COLO829 (cell line): ENCODE results near the gene KLHDC7B.

ENCODE experiments used
- DNase-seq: peaks from one replicate; pipeline ENCODE4 v3.0.0; 2012; ENCODE audit warnings: low spot score

KLHDC7B gene

DNA sequence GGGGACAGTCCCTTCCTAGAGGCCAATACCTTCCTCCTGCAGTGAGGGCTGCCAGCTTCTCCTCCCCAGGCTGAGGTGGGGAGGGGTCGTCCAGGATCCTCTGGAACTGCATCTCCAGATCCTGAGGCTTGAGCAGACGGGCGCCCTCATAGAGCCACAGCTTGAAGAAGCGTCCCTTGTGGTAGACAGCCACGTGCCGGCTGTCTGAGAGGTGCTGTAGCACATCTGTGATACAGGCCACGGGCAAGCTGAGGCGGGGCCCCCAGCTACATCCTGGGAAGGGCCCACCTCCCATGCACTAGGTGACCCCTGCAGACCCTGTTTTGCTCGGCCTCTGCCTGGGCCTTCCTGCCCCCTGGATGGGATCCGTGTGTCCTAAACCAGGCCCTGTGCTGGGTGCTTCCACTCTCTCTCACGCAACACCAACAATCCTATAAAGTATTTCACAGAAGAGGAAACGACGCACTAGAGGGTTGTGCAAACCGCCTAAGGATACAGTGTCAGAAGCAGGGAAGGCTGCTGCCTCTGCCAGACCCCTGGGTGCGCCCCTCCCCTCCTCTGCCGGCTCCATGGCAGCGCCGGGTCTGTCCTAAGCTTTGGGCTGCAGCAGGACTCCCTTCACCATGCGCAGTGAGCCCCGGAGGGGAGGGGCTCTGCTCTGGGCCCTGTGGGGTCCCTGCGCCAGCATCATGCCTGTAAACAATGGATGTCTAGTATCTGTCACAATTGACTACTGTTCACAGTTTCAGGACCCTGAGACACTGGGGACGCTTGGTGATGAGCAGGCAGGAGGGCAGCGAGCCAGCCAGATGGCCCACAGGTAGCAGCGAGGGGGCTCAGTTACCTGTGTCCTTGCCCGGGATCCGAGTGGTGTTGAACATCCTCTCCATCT lies 28.0 kb downstream of the KLHDC7B start:
- DNase-seq, result no peak

DNA sequence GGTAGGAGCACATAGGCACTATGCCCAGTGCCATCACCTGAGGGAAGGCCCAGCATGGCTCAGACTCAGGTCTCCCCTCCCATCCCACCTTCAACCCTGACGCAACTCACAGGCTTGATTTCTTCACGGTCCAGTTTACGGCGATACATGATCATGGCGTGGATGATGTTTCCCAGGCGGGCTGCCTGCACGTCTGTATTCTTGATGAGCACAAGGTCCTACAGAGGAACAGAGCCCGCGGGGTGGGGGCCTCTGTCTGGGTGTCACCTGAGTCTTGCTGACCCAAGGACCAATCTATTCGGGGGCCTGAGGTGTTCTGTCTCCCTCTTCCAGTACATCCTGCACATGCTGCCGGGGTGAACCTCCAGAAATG lies 28.7 kb downstream of the KLHDC7B start:
- no peak for DNase-seq

DNA sequence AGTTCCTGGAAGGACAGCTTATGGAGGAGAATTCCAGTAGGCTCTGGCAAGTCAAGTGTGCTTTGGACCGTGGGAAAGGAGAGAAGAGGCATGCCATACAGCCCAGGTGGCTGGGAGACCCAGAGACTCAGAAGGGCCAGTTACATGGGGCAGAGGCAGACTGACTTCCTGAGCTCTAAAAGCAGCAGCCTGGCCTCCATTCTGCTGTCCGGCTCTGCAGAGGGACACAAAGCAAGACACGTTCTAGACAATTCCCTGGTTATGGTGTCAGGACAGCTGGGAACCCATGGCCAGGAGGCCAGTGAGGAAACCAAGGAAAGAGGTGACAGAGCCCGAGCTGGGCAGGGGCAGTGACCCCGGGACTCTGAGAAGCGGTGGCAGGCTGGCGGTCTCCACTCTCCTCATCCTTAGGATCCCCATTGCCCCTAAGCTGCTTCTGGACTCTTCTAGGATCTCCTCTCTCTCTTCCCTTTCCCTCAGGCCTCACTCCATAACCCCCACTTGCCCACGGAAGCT lies 29.8 kb downstream of the KLHDC7B start:
- DNase-seq, result no peak

DNA sequence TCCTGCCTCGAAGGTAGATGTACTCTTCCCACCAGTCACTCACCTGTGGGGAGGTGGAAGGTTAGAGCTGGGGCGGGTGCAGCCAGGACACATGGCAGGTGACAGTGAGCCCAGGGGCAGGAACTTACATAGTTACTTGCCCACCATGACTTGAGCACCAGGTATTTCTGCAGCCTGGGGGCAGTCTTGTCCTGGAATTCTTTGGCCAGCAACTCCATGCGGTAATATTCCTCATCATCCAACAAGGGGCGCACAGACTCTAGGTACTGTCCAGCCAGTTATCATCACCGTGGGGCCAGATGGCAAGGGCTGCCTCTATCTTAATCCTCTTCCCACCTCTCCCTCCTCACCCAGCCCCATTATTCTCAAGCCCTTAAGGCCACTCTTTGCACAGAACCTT lies 30.4 kb downstream of the KLHDC7B start:
- no peak for DNase-seq

DNA sequence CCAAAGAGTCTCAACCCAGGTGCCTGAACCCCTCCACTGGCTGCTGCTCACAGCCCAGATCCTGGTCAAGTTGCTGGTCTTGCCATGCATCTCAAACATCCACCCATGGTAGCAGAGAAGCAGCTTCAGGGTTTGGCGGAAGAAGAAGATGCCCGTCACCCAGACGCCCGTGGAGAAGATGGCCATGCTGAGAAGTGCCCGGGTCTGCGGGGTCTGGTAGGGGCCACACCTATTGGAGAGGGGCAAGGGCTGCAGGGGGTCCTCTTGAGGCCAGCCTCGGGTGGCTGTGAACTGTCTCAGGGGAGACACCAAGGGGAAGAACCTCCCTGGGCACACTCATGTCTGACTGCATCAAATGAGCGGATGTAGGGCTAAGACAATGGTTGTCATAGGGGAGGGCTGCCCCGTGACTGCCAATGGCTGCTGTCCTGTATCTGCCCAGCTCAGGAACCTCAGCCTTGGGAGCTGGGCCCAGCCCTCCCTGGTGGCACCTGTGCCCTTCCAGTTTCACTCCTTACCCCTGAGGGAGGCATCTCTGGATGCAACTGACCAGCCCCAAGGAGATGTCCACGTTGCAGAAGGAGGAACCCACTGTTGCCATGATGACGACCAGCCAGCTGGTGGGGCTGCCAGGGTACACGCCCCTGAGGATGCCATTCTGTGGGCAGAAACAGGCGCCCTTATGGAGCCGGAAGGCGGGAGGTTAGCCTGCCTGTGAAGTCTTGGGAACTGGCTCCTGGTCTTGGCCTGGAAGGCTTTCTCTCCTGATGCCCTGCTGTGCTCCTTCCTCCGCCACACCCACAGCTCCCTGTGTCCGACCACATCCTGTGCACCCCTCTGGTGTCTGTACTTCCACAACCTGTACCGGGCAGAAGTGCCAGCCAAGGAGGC lies 31.4 kb downstream of the KLHDC7B start:
- no peak for DNase-seq

DNA sequence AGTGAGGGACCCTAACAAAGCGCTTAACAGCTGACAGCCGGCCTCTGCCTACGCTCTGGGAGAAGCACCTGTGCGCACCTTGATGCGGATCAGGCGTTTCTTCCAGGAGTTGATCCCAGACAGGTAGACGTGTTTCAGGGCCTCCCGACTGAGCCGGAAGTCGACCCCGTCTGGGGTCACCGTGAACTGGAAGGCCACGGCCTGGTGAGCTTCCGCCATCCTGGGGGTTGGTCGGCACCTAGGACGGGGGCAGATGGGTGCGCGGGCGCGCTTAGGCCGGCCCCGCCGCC lies 31.9 kb downstream of the KLHDC7B start:
- no peak for DNase-seq

DNA sequence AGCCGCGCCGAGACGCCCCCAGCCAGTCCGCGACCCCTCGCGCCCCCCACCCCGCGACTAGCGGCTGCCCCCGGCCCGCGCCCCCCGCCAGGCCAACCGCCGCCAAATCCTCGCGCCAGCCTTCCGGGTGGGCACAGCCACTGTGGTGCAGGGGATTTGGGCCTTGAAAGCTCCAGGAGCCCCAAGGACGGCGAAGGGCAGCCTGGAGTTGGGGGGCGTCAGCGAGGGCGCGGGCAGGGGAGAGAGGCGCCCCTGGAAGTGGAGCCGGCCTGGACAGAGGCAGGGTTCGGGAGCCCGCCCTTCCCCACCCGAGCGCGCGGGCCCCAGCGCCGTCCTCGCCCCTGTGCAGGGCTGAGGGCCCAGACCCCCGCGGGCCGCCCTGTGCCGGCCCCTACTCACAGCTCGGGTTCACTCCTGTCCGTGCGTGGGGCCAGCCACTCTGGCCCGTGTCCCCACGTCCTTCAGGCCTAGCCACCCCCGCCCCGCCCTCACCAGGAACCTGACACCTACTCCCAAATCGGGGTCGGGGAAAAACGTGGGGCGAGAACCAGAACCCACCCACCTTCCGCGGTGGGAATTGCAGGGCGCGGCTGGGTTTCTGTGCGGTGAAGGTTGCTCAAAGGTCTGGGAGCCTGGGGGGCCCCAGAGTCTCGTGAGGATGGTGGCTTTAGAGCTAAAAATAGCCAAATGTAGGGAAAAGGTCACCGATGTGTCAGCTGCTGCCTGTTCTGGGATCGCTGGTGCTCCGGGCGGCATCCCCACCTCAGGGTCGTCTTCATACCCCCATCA lies 32.5 kb downstream of the KLHDC7B start, which contains the start of gene CPT1B:
Gene CPT1B (minus strand): TSS at position 441 of the 789 bp plus-strand sequence. CDS start 512 bp downstream, outside the sequence.
- DNase-seq, result no peak

DNA sequence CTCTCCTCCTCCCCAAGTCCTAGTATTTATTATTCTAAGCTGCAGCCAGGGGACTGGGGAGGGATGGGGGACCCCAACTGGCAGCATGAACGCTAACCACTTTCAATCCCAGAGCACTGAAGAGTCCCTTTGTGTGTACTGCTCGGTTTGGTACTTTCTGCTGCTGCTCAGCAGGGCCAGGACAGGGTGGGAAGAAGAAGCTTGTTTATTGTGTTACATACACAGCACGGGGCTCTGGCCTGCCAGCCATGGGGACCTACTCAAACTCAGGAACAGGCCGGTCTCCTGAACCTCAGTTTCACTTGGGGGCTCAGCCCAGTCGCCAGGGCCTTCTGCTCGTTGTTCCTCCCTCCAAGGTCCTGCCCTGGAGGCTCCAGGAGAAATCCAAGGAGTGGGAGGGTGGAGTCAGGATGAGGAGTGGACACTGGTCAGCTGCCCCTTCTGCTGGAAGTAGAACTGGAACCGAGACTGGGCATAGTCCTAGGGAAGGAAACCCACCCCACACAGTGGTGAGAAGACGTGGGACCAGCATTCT lies 33.1 kb downstream of the KLHDC7B start:
- DNase-seq, result no peak

DNA sequence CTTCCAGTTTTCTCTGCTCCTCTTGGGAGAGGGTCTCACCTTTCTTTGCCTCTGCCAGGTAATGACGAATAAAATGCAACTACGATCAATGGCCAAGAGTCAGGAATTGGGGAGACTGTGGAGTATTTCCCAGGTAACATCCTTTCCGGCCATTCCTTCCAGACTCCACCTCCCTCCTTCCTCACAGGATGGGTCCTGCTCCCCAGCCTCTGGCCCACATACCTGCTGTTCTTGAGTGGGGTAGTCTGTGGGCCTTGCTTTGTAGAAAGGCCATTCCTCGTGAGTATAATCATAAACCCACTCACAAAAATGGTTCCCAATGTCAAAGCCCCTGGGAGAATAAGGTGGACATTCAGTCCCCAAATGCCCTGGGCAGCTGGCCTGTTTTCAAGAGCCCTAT lies 34.1 kb downstream of the KLHDC7B start:
- no peak for DNase-seq

DNA sequence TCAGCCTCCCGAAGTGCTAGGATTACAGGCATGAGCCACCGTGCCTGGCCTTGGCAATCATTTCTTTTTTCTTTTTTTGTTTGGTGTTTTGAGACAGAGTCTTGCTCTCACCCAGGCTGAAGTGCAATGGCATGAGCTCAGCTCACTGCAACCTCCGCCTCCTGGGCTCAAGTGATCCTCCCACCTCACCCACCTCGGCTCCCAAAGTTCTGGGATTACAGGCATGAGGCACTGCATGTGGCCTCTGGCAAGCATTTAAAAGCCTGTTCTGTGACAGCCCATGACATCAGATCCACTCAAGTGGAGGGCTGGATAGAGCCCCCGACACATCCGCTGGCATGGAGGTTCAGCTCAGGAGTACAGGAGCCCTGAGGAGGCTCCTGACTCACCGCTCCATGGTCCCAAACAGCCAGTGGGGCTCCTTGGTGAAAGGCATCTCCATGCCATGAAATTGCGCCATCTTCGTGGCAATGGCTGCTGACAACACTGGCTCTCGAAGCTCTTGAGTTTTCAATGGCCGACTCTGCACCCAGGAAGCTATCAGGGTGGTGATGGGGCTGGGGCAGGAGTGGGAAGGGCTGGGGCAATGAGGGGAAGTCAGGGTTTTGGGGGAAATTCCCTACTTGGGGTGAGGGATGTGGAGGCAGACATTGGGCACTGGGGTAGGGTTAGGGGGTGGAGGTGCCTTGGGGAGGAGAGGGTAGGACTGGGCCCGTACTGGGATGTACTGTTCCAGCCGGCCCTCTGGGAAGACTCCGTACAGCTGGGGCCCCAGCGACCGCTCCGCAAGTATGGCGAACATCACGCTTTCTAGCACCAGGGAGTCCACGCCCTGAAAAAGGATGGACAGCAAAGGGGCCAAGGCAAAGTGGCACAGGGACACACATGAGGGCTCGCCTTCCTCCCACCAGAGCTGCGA lies 35.6 kb downstream of the KLHDC7B start:
- no peak for DNase-seq

DNA sequence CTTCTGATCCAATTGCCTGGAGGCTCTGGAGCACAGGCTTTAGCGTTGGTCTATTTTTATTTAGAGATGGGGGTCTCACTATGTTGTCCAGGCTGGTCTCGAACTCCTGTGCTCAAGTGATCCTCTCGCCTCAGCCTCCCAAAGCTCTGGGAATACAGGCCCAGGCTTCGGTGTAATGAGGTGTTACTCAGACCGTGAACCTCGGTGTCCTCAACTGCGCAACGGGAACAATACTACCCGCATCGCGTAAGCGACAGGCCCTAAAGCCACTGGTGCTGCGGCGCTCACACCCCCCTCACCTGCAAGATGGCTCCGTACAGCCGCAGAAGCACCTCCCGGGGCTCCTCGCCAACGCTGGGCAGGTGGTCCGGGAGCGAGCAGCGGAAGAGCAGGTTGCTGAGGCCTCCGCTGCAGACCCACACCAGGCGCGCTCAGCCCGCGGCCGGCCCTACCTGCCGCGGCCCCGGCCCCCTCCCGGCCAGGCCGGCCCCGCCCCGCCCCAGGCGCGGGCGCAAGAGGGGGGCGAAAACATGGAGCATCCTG lies 36.3 kb downstream of the KLHDC7B start:
- no peak for DNase-seq

DNA sequence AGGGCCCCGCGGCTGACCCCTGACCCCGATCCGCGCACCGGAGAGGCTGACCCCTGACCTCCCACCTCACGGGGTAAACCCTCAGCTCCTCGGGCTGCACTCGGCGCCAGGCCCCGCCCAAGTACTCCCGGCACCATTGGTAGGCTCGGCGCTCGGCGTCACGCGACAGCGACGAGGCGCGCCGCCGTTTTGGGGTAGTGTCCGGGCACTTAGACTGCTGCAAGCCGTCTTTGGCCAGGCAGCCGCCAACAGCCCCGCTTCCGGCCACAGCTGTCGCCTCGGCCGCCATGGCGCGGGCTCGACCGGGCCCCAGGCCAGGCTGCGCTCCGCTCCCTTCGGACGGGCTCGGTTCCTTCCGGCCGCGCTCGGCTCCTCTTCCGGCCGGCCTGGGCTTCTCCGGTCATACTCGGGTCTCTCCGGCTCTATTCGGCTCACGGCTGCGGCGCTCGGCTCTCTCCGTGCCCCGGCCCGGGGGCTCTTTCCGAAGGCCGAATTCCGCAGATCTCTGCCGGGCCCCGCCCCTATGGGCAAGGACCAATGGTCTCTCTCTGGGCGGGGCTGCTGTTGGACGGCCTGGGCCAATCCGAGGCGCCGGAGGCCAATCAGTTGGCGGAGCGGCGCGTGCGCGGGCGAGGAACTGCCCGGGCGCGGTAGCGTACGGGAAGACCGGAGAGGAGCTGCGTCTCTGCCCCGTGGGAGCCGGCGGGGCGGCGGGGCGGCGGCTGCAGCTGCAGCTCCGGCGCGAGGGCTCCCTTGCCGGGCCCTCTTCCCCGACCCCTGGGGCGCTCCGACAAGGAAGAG lies 37.0 kb downstream of the KLHDC7B start, which contains the start of gene CHKB:
Gene CHKB (minus strand): TSS at position 357 of the 801 bp plus-strand sequence. CDS start 68 bp downstream, at position 289.
- peak; percentile 99 for DNase-seq

DNA sequence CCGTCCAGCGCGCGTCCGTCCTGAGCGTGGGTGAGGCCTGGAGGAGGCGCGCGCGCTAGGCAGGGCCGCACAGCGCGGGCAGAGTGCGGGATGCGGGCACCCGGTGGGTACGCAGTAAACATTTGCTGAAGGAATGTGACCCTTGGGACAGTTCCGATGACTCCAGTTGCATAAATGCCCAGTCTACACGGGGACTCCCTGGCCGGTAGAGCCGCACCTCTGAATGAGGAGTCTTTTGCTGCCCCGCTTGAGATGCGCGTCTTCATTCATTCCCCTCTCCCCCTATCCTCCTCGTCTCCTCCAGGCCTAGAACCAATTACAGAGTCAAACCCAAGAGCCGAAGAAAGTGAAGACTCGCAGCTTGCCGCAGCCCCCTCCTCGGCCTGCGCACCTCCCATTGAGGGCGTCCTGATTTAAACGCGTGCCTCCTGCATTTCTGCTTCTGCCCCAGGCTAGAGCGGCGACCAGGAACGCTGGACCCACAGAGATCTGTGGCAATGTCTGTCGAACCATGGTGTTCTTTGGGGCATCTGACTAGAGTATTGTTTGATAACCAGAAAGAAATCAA lies 37.7 kb downstream of the KLHDC7B start:
- no peak for DNase-seq

DNA sequence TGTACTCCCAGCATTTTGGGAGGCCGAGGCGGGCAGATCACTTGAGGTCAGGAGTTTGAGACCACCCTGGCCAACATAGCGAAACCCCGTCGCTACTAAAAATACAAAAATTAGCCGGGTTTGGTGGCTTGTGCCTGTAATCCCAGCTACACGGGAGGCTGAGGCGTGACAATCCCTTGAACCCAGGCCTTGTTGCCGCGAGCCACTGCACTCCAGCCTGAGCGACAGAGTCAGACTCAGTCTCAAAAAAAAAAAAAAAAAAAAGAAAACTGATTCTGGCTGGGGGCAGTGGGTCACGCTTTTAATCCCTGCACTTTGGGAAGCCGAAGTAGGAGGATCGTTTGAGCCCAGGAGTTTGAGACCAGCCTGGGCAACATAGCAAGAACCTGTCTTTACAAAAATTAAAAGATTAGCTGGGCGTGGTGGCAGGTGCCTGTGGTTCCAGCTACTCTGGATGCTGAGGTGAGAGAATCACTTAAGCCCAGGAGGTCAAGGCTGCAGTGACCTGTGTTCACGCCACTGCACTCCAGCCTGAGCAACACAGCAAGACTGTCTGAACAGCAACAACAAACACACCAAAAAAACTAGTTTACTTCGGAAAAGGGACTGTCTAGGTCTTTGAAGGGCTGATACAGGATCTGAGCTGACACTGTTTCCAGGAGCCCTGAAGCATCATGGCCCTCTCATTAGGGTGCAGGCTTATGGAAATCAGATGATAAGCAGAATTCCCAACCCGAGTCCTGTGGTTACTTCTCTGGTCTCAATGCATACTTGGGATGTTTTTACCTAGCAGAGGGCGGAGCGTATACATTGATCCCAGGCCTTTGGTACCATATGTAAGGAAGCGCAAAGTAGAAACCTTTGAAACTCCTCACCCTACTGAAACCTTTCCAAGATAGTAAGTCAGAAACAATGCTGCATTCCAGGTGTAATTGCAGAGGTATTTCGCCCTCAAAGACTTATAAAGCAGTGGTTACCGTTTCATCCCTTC lies 38.7 kb downstream of the KLHDC7B start:
- no peak for DNase-seq

DNA sequence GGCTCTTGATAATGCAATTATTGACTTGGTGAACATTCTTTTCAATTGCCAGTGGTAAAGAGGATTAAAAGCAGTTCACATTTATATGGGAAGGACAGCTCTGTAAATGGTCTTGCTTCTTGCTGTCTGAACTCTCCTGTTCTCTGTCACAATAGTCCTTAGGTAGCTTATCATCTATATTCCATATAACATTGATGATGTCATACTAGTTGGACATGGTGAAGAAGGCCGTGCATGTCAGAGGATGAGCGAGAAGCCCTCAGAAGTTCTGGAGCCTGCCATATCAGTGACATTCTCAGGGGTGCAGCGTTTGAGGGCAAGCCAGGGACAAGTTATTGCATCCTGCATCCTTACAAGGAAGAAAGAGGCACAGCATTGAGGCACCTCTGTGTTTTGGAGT lies 39.5 kb downstream of the KLHDC7B start:
- no peak for DNase-seq

DNA sequence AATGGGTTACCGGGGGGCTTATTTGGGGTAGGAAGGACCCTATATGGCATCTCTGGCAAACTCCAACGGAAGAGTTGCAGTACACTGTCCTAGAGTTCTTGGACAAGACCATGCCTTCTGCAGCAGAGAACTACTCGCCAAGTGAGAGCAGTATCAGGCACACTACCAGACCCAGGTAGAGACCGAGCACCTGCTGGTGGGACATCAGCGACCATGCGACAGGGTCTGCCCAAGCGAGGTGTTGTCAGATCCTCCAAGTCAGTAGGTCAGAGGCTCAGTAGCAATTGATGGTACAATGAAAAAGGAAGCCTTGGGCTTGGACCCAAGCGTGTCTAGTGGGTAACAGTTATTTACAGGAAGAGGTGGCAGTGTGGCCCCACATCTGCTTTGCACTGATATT lies 40.1 kb downstream of the KLHDC7B start:
- DNase-seq, result no peak

DNA sequence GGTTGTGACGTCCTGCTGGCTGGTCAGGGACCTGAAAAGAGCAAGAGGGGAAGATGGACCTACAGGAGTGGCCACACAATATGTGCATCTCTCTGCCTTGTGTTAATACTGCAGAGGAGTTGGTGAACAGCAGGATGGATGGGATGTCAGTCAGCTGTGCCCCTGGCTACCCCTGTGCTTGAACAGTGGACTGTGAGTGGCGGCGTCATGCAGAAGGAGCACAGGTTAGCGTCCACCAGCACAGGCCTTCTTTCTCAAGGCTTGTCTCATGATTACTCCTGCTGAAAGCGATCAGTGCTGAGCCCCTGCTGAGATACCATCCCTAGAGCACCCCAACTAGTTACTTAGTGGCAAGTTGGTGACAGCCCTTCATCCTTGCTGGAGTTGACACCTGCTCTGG lies 40.7 kb downstream of the KLHDC7B start:
- DNase-seq, result no peak

DNA sequence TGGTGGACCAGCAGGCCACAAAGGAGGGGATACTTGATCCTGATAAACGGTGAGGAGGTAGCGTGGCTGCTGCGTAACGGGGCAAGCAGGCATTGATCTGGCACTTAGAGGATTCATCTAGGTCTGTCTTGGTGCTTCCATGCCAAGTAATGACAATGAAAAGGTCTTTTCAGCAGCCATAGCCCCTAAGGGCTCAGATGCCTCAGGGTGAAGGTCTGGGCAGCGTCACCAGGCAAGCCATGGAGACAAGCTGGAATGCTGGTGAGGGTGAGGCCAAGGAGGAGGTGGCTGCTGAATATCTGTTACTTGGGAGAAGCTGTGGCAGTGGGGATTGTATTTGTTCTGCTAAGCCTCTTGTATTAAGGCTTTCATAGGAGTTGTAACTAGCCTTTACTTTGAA lies 41.7 kb downstream of the KLHDC7B start:
- no peak for DNase-seq
